ENCODE measurements around the gene PDE7B.
"Not testable (repeated sequence)": the region's sequence is repeated elsewhere in the genome, so short reads cannot be mapped to it uniquely, and the experiment has no call there.

Gene PDE7B

DNA sequence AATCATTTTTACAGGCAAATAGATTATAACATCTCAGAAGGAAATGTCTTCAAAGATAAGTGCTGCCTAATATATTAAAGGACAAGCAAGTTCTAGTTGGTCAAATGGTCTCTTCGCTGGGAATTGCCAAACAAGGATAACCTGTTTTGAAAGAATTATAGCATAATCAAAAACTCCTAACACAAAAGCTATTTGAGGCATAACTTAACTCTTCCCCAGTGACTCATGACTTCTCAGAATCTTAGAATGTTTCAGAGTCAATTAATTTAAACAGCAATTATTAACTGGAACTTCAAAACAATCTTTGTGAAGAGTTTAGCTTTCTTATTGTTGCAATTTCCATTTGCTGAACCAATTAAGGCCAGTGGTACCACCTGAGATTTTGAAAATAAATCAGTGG is 272.0 kb downstream of the PDE7B start:
- H3K27ac ChIP-seq (ENCODE audit: low read depth, low read length), result no peak overlapping the region
- H3K4me3 ChIP-seq (ENCODE audit: low read depth in 1 of 2, low read length in 2 of 2), result no peak overlapping the region
- no peaks in the 10 kb centered on the region for H3K36me3 ChIP-seq (ENCODE audit: insufficient read depth, low read length)
- H3K4me1 ChIP-seq (ENCODE audit: insufficient read depth, low read length), result no peaks in the 10 kb centered on the region
- H3K9me3 ChIP-seq (ENCODE audit: low read length), result no peaks in the 10 kb centered on the region
- no peak overlapping the region for H3K9ac ChIP-seq (ENCODE audit: low read length)
- H3K27me3 ChIP-seq (ENCODE audit: control insufficient read depth in 1 of 2, insufficient read depth in 2 of 2, low read length in 2 of 2), result no peaks in the 10 kb centered on the region

GRCh38 chr6:136125585-136125984 is 274.1 kb downstream of the PDE7B start:
- Histone ChIP-seq H3K27ac (ENCODE audit: low read depth, low read length) (no peak overlapping the region), H3K4me3 (ENCODE audit: low read depth in 1 of 2, low read length in 2 of 2) (no peak overlapping the region), H3K4me1 (ENCODE audit: insufficient read depth, low read length) (no peaks in the 10 kb centered on the region), H3K27me3 (ENCODE audit: control insufficient read depth in 1 of 2, insufficient read depth in 2 of 2, low read length in 2 of 2) (no peaks in the 10 kb centered on the region), H3K9ac (ENCODE audit: low read length) (no peak overlapping the region), H3K36me3 (ENCODE audit: insufficient read depth, low read length) (no peaks in the 10 kb centered on the region), H3K9me3 (ENCODE audit: low read length) (no peaks in the 10 kb centered on the region)

GRCh38 chr6:136127873-136128272 is 276.4 kb downstream of the PDE7B start:
- Histone ChIP-seq H3K9ac (ENCODE audit: low read length) (no peak overlapping the region), H3K4me3 (ENCODE audit: low read depth in 1 of 2, low read length in 2 of 2) (no peak overlapping the region), H3K9me3 (ENCODE audit: low read length) (no peaks in the 10 kb centered on the region), H3K36me3 (ENCODE audit: insufficient read depth, low read length) (no peaks in the 10 kb centered on the region), H3K27ac (ENCODE audit: low read depth, low read length) (no peak overlapping the region), H3K4me1 (ENCODE audit: insufficient read depth, low read length) (no peaks in the 10 kb centered on the region), H3K27me3 (ENCODE audit: control insufficient read depth in 1 of 2, insufficient read depth in 2 of 2, low read length in 2 of 2) (no peaks in the 10 kb centered on the region)

DNA sequence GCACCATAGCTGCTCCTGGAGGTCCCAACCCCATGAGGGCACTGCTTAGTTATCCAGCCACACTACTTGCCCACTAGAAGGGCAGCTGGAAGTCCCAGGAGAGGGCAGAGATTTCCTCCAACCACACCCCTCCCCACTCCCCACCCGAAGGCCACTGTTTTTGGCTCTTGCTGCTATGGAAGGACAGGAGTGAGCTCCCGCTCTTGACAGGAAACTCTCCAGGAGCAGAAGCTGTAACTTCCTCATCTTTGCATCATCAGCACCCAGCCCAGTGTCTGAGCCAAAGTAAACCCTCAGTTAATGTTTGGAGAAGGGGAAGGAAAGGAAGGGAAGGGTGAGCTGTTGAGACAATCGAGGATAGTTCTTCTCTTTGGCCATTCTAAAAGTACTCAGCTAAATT is 277.9 kb downstream of the PDE7B start:
- H3K36me3 ChIP-seq (ENCODE audit: insufficient read depth, low read length), result no peaks in the 10 kb centered on the region
- H3K9me3 ChIP-seq (ENCODE audit: low read length), result no peaks in the 10 kb centered on the region

GRCh38 chr6:136134268-136134667 is 282.8 kb downstream of the PDE7B start:
- no peaks in the 10 kb centered on the region for H3K9me3 ChIP-seq (ENCODE audit: low read length)
- no peak overlapping the region for H3K27ac ChIP-seq (ENCODE audit: low read depth, low read length)
- H3K36me3 ChIP-seq (ENCODE audit: insufficient read depth, low read length), result no peaks in the 10 kb centered on the region
- H3K9ac ChIP-seq (ENCODE audit: low read length), result no peak overlapping the region
- H3K4me1 ChIP-seq (ENCODE audit: insufficient read depth, low read length), result no peaks in the 10 kb centered on the region
- H3K4me3 ChIP-seq (ENCODE audit: low read depth in 1 of 2, low read length in 2 of 2), result no peak overlapping the region
- no peaks in the 10 kb centered on the region for H3K27me3 ChIP-seq (ENCODE audit: control insufficient read depth in 1 of 2, insufficient read depth in 2 of 2, low read length in 2 of 2)

More for the DNA sequence above, 277.9 kb downstream of the PDE7B start:
- Histone ChIP-seq H3K4me1 (ENCODE audit: insufficient read depth, low read length) (no peaks in the 10 kb centered on the region), H3K27ac (ENCODE audit: low read depth, low read length) (no peak overlapping the region), H3K27me3 (ENCODE audit: control insufficient read depth in 1 of 2, insufficient read depth in 2 of 2, low read length in 2 of 2) (no peaks in the 10 kb centered on the region), H3K9ac (ENCODE audit: low read length) (no peak overlapping the region), H3K4me3 (ENCODE audit: low read depth in 1 of 2, low read length in 2 of 2) (no peak overlapping the region)

GRCh38 chr6:136134751-136135150 is 283.2 kb downstream of the PDE7B start:
- no peaks in the 10 kb centered on the region for H3K4me1 ChIP-seq (ENCODE audit: insufficient read depth, low read length)
- no peaks in the 10 kb centered on the region for H3K27me3 ChIP-seq (ENCODE audit: control insufficient read depth in 1 of 2, insufficient read depth in 2 of 2, low read length in 2 of 2)
- H3K9ac ChIP-seq (ENCODE audit: low read length), result no peak overlapping the region
- no peak overlapping the region for H3K4me3 ChIP-seq (ENCODE audit: low read depth in 1 of 2, low read length in 2 of 2)
- H3K9me3 ChIP-seq (ENCODE audit: low read length), result no peaks in the 10 kb centered on the region
- H3K36me3 ChIP-seq (ENCODE audit: insufficient read depth, low read length), result no peaks in the 10 kb centered on the region
- H3K27ac ChIP-seq (ENCODE audit: low read depth, low read length), result no peak overlapping the region

GRCh38 chr6:136136274-136136673 is 284.8 kb downstream of the PDE7B start:
- H3K9ac ChIP-seq (ENCODE audit: low read length), result no peak overlapping the region
- H3K4me3 ChIP-seq (ENCODE audit: low read depth in 1 of 2, low read length in 2 of 2), result no peak overlapping the region
- no peaks in the 10 kb centered on the region for H3K4me1 ChIP-seq (ENCODE audit: insufficient read depth, low read length)
- H3K27ac ChIP-seq (ENCODE audit: low read depth, low read length), result no peak overlapping the region
- H3K36me3 ChIP-seq (ENCODE audit: insufficient read depth, low read length), result no peaks in the 10 kb centered on the region
- no peaks in the 10 kb centered on the region for H3K9me3 ChIP-seq (ENCODE audit: low read length)
- no peaks in the 10 kb centered on the region for H3K27me3 ChIP-seq (ENCODE audit: control insufficient read depth in 1 of 2, insufficient read depth in 2 of 2, low read length in 2 of 2)

DNA sequence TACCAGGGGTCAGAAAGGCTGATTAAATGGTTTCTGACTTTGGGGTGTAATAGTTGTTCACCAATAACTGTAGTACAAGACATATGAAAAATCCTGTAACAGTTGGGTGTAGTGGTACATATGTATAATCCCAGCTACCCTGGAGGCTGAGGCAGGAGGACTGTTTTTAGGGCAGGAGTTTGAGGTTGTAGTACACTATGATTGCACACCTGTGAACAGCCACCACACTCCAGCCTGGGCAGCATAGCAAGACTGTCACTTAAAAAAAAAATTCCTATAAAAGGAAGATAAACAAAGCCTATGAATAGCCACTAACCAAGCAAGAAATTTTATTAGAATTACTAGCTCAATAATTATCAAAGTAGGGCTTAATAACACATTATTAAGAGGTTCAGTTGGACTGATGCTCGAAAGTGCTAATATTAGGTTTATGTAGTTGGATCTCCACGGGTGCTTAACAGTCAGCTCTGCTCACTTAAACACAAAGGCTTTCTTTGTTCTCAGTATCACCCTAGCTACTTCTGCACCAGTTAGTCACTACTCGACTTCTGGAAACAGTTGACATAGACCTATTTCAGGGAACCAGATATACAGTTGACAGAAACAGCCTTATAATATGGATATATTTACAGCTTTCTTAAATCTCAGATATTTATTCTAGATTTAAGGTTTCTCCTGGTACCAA is 285.6 kb downstream of the PDE7B start:
- no peaks in the 10 kb centered on the region for H3K27me3 ChIP-seq (ENCODE audit: control insufficient read depth in 1 of 2, insufficient read depth in 2 of 2, low read length in 2 of 2)
- no peaks in the 10 kb centered on the region for H3K4me1 ChIP-seq (ENCODE audit: insufficient read depth, low read length)
- H3K36me3 ChIP-seq (ENCODE audit: insufficient read depth, low read length), result no peaks in the 10 kb centered on the region
- no peak overlapping the region for H3K4me3 ChIP-seq (ENCODE audit: low read depth in 1 of 2, low read length in 2 of 2)
- no peaks in the 10 kb centered on the region for H3K9me3 ChIP-seq (ENCODE audit: low read length)
- no peak overlapping the region for H3K9ac ChIP-seq (ENCODE audit: low read length)
- no peak overlapping the region for H3K27ac ChIP-seq (ENCODE audit: low read depth, low read length)

- Histone ChIP-seq H3K4me3 (ENCODE audit: low read depth in 1 of 2, low read length in 2 of 2) (no peak overlapping the region), H3K9ac (ENCODE audit: low read length) (no peak overlapping the region), H3K9me3 (ENCODE audit: low read length) (no peaks in the 10 kb centered on the region), H3K4me1 (ENCODE audit: insufficient read depth, low read length) (no peaks in the 10 kb centered on the region), H3K27ac (ENCODE audit: low read depth, low read length) (no peak overlapping the region), H3K36me3 (ENCODE audit: insufficient read depth, low read length) (no peaks in the 10 kb centered on the region), H3K27me3 (ENCODE audit: control insufficient read depth in 1 of 2, insufficient read depth in 2 of 2, low read length in 2 of 2) (no peaks in the 10 kb centered on the region)
Observed at GRCh38 chr6:136137739-136138402, 286.4 kb downstream of the PDE7B start.

DNA sequence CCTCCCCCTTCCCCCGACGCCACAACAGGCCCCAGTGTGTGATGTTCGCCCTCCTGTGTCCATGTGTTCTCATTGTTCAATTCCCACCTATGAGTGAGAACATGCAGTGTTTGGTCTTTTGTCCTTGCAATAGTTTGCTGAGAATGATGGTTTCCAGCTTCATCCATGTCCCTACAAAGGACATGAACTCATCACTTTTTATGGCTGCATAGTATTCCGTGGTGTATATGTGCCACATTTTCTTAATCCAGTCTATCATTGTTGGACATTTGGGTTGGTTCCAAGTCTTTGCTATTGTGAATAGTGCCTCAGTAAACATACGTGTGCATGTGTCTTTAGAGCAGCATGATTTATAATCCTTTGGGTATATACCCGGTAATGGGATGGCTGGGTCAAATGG is 287.6 kb downstream of the PDE7B start:
- H3K27me3 ChIP-seq (ENCODE audit: control insufficient read depth in 1 of 2, insufficient read depth in 2 of 2, low read length in 2 of 2); H3K36me3 ChIP-seq (ENCODE audit: insufficient read depth, low read length); H3K4me3 ChIP-seq (ENCODE audit: low read depth in 1 of 2, low read length in 2 of 2); H3K9ac ChIP-seq (ENCODE audit: low read length); H3K9me3 ChIP-seq (ENCODE audit: low read length); H3K27ac ChIP-seq (ENCODE audit: low read depth, low read length); H3K4me1 ChIP-seq (ENCODE audit: insufficient read depth, low read length): not testable (repeated sequence)

DNA sequence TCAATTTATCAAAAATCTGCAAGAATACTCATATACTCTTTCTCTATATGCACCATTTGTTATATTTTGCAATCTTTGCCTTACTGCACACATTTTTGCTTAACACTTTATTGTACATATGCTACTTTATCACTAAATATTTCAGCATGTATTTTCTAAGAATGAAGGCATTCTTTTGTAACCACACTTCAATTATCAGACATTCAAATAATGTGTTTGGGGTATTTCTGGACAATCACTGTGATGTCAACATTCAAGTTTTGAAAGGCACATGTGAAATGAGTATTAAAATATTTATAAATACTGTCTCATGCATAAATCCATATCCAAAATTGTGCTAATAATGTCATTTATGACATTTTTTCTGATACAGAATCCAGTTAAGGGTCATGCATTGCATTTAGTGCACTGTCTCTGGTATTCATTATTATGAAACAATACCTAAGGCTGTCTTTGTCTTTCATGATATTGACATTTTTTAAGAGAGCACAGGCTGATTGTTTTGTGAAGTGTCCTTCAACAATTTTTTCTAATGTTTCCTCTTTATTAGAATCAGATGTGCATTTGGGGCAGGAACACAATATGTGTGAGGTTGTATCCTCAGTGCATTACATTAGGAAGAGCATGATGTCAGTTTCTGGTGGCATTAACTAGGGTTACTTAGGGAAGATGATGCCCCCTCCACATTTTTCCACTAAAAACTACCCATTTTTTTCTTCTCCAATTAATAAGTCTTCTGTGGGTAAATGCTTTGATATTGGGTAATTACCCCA is 292.9 kb downstream of the PDE7B start:
- no peaks in the 10 kb centered on the region for H3K9me3 ChIP-seq (ENCODE audit: low read length)
- no peaks in the 10 kb centered on the region for H3K27me3 ChIP-seq (ENCODE audit: control insufficient read depth in 1 of 2, insufficient read depth in 2 of 2, low read length in 2 of 2)
- no peak overlapping the region for H3K9ac ChIP-seq (ENCODE audit: low read length)
- no peaks in the 10 kb centered on the region for H3K36me3 ChIP-seq (ENCODE audit: insufficient read depth, low read length)
- no peak overlapping the region for H3K4me3 ChIP-seq (ENCODE audit: low read depth in 1 of 2, low read length in 2 of 2)
- no peaks in the 10 kb centered on the region for H3K4me1 ChIP-seq (ENCODE audit: insufficient read depth, low read length)
- no peak overlapping the region for H3K27ac ChIP-seq (ENCODE audit: low read depth, low read length)
